Measurements from ENCODE around the gene KLHDC7B. TPM values are rescaled to one million over a fixed set of nuclear protein-coding genes. Genes with fewer than 3 reads are reported as not detected.

KLHDC7B gene
- total RNA-seq: 0.12 TPM in 1 of 2 replicates, not detected in the other

DNA sequence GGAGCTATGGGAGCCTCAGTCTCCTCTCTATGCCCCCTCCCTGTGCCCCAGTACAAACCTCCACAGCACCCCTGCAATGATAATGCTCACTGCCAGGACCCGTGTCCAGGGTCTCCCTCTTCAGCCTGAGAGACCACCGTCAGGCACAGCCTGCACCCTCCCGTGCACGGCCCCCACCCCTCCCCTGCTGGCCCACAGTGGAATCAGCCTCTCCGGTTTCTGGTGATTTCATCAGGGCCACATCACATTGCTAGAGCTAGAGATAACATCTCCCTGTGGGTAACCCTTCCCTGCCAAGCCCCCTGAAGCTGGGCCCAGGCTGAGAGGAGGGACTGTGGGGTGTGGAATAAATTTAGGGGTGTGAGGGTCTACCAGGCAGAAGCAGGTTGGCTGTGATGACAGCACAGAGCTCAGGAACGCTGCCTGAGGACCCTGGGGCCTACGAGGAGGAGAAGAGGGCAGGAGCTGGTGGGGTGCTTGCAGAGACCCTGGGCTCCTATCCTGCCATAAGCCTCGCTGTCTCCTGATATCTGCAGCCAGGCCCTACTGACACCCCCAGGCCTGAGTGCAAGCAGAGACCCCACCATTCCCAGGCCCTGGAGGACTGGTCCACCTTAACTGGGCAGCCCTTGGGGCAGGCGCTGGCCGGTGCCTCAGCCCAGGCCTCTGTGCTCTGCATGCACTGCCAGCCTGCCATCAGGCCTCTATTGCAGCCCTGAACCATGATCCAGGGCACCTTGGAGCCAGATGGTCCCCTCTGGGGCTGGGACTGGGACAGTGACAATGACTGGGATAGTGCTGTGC, at the start of gene KLHDC7B:
Gene KLHDC7B (plus strand): TSS at position 378 of the 804 bp plus-strand sequence. CDS start 345 bp downstream, at position 723.

DNA sequence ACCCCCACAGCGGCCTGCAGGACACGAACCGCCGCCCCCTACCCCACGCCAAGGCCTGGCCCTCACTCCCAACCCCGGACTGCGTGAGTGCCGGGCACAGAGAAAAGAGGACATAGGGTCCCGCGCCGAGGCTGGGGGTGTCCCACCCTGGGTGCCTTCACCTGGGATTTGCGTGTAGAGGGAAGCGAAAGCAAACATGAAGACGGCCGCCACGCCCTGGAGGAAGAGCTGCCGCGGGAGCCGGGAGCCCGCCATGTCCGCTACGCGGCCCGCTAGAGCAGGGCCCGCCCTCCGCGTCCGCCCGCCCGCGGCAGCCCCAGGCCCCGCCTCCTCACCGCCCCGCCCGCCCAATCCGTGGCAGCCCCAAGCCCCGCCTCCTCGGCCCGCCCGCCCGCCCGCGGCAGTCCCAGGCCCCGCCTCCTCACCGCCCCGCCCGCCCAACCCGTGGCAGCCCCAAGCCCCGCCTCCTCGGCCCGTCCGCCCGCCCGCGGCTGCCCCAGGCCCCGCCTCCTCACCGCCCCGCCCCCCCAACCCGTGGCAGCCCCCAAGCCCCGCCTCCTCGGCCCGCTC, 38.2 kb upstream of the KLHDC7B start, which contains the start of gene LMF2:
Gene LMF2 (minus strand): TSS at position 282 of the 570 bp plus-strand sequence. CDS start 27 bp downstream, at position 255.

DNA sequence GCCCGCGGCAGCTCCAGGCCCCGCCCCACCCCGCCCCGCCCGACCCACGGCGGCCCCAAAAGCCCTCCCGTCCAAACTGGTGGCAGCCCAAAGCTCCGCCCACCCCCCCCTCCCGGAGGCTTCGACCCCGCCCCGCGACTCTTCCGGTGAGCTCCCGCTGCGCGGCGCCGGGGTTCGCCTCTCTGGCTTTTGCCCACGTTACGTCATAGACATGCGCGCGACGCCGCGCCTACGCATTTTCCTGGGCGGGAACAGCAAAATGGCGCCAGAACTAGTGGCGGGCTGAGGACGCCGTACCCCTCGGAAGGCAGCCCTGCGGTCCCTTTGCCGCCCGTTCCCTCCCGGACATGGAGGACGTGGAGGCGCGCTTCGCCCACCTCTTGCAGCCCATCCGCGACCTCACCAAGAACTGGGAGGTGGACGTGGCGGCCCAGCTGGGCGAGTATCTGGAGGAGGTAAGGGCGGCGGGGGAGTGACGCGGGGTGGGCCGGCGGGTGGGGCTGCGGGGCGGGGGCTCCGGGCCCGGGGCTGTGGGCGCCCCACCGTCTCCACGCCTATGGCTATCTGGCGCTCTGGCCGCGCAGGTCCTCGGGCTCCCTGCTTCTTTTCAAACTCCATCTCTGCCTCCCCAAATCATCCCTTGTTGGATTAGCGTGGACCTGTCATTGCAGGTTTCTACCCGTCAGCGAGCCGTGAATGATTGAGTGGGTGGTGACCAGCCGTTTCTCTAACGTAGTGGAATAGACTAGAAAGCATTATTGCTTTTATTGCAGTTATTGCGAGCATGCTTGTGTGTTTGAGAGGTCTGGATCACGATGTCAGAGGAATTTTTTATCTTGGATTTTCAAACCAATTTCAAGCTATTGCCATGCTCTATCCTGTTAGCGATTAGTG, 37.5 kb upstream of the KLHDC7B start, which contains the start of gene NCAPH2:
Gene NCAPH2 (plus strand): TSS at position 234 of the 894 bp plus-strand sequence. CDS start 114 bp downstream, at position 348.

GRCh38 chr22:50525104-50525857, 20.4 kb upstream of the KLHDC7B start, which contains the start of gene SCO2:
Gene SCO2 (minus strand): TSS chr22:50525598. CDS start chr22:50524411, 1,187 bp downstream.

DNA sequence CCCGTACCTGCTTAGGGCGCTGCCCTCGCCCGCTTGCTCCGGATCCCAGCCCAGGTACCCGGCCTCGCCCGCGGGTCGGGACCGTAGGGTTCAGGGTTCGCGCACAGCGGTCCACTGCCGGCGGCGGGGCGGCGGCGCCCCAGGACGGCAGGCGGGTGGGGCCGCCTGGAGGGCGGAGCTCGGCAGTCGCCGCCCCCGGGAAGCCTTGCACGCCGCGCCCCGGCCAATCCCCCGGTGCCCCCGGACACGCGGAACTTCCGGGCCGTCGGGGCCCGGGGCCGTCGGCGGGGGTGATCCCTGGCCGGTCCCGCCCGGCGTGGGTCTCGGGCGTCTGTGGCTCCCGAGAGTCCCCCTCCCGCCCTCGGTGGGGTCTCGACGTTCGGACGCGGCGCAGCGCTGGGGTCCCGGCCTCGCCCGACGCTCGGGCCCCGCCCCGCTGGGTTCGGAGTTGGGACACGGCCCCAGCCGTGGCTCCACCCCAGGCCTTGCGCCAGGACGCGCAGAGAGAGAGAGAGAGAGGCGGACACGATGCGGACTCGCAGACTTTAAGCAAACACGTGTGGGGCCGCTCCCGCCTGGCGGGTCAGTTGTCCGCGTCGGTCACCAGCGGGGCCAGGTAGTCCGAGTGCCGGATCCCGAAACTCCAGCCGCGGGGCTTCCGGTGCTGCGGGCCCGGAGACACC, 15.7 kb upstream of the KLHDC7B start, which contains the start of gene TYMP:
Gene TYMP (minus strand): TSS at position 116 of the 683 bp plus-strand sequence. CDS start 303 bp downstream, outside the sequence.

DNA sequence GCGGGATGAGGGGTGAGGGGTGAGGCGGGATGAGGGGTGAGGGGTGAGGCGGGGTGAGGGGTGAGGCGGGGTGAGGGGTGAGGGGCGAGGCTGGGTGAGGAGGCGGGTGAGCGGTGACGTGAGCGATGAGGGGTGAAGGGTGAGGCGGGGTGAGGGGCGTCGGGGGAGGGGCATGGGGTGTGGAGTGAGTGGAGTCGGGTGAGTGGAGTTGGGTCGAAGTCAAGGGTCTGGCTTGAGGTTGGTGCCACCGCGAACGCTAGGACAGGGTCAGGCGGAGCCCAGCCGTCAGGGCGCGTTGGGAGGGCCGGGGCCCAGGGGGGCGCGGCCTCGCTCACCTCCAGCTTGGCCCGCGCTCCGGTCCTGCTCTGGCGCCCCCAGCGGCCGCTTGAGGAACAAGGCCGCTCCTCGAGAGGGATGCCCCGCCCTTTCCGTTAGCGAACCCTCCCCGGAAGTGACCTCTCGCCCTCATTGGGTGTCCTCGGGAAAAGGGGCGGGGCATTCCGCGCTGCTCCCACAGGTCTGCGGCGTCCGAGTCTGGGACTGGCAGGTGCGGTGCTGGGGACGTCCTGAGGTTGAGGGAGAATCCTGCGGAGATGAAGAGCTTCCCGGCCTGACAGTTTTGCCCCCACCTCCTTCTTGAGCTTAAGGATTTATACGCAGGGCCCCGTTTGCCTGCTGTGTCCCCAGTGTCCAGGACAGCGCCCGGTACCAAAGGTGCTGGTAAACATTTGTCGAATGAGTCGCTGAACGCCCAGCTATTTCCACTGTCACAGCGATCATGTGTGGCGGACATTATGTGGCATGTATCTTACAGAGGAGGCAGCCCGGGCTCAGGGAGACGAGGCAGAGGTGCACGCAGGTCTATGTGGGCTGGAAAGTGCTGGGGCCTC, 17.1 kb downstream of the KLHDC7B start, which contains the start of gene SYCE3:
Gene SYCE3 (minus strand): TSS at position 397 of the 890 bp plus-strand sequence. CDS start 6,514 bp downstream, outside the sequence.

GRCh38 chr22:50577987-50578775, 32.5 kb downstream of the KLHDC7B start, which contains the start of gene CPT1B:
Gene CPT1B (minus strand): TSS chr22:50578427. CDS start chr22:50577915, 512 bp downstream.

DNA sequence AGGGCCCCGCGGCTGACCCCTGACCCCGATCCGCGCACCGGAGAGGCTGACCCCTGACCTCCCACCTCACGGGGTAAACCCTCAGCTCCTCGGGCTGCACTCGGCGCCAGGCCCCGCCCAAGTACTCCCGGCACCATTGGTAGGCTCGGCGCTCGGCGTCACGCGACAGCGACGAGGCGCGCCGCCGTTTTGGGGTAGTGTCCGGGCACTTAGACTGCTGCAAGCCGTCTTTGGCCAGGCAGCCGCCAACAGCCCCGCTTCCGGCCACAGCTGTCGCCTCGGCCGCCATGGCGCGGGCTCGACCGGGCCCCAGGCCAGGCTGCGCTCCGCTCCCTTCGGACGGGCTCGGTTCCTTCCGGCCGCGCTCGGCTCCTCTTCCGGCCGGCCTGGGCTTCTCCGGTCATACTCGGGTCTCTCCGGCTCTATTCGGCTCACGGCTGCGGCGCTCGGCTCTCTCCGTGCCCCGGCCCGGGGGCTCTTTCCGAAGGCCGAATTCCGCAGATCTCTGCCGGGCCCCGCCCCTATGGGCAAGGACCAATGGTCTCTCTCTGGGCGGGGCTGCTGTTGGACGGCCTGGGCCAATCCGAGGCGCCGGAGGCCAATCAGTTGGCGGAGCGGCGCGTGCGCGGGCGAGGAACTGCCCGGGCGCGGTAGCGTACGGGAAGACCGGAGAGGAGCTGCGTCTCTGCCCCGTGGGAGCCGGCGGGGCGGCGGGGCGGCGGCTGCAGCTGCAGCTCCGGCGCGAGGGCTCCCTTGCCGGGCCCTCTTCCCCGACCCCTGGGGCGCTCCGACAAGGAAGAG, 37.0 kb downstream of the KLHDC7B start, which contains the start of gene CHKB:
Gene CHKB (minus strand): TSS at position 357 of the 801 bp plus-strand sequence. CDS start 68 bp downstream, at position 289.

GRCh38 chr22:50600538-50600937, 54.8 kb downstream of the KLHDC7B start, which contains the start of gene MAPK8IP2:
Gene MAPK8IP2 (plus strand): TSS chr22:50600793. CDS start chr22:50600819, 26 bp downstream.

Other genes starting within 250 kb of the KLHDC7B start
- 125 and 138 TPM in 2 replicates for gene PLXNB2, start 238.3 kb upstream of the KLHDC7B start, total RNA-seq
- 4.9 and 6.0 TPM in 2 replicates for gene DENND6B, start 218.9 kb upstream of the KLHDC7B start, total RNA-seq
- gene PPP6R2, start 202.6 kb upstream of the KLHDC7B start, total RNA-seq: 66.5 and 71.2 TPM in 2 replicates
- gene SBF1, start 70.9 kb upstream of the KLHDC7B start, total RNA-seq: 83.8 and 100 TPM in 2 replicates
- 4.5 and 9.6 TPM in 2 replicates for gene ADM2, start 64.4 kb upstream of the KLHDC7B start, total RNA-seq
- not detected in 2 replicates for gene MIOX, start 59.0 kb upstream of the KLHDC7B start, total RNA-seq
- 82.6 and 93.6 TPM in 2 replicates for gene LMF2, start 38.2 kb upstream of the KLHDC7B start, total RNA-seq
- gene NCAPH2, start 37.7 kb upstream of the KLHDC7B start, total RNA-seq: 23.3 and 24.8 TPM in 2 replicates
- 3.2 and 6.1 TPM in 2 replicates for gene SCO2, start 20.3 kb upstream of the KLHDC7B start, total RNA-seq
- gene TYMP, start 15.9 kb upstream of the KLHDC7B start, total RNA-seq: 73.7 and 88.9 TPM in 2 replicates
- not detected in 2 replicates for gene SYCE3, start 17.0 kb downstream of the KLHDC7B start, total RNA-seq
- 3.2 and 4.0 TPM in 2 replicates for gene CPT1B, start 32.5 kb downstream of the KLHDC7B start, total RNA-seq
- 40.8 and 45.1 TPM in 2 replicates for gene CHKB, start 37.0 kb downstream of the KLHDC7B start, total RNA-seq
- 1.9 and 4.6 TPM in 2 replicates for gene MAPK8IP2, start 54.9 kb downstream of the KLHDC7B start, total RNA-seq
- 40.8 and 47.1 TPM in 2 replicates for gene ARSA, start 82.3 kb downstream of the KLHDC7B start, total RNA-seq
- gene SHANK3, start 126.9 kb downstream of the KLHDC7B start, total RNA-seq: 0.85 and 1.9 TPM in 2 replicates
- 0.16 TPM in 1 of 2 replicates, not detected in the other for gene ACR, start 192.3 kb downstream of the KLHDC7B start, total RNA-seq
- 21.6 and 25.3 TPM in 2 replicates for gene RABL2B, start 237.7 kb downstream of the KLHDC7B start, total RNA-seq